Stimulated activated CD4-positive, alpha-beta T cell treated with anti-CD3 and anti-CD28 coated beads, TNF-alpha, amount 100 ng/mL, for 1 hour (primary cell): ENCODE measurements around the gene VSIG8.

Experiments used
- DNase-seq, 3 donors: peaks; one replicate each; pipeline ENCODE4 v3.0.0-alpha.2; 2020; ENCODE audit warnings: low read depth in 3 of 3, low spot score in 1 of 3

VSIG8 gene

DNA sequence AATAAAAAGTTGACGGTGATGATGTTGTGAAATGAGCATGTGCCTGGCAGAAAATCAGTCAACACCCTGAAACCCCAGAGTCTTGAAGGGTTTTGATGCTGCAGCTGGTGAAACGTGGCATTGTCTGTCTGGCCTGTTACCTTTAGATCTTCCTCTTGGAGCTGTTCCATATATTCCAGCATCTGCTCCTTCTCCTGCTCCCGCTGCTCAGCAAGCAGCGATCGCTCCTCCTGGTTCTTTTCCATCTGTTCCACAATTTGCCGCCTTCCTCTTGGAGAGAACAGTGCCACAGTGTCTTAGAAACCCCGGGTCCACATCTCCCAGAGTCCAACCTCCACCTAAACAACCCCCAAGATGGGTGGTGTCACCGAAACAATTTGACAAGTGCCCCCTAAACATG lies 21.8 kb upstream of the VSIG8 start:
- no peak for DNase-seq

DNA sequence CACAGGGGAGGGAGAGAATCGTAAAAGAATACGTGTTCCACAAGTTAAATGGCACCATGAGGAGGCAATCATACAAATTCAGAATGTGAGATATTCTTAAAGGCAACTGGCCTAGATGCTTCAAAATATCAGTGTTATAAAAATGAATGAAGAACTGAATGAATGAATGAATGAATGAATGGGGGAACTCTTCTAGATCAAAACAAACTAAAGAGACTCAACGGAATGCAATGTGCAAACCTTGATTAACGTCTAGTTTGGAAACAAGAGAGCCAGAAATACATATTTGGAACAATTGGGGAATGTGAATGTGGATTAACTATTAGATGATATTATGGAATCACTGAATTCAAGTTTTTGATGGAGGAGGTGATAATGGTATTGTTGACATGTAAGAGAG lies 20.7 kb upstream of the VSIG8 start:
- DNase-seq: no peak

DNA sequence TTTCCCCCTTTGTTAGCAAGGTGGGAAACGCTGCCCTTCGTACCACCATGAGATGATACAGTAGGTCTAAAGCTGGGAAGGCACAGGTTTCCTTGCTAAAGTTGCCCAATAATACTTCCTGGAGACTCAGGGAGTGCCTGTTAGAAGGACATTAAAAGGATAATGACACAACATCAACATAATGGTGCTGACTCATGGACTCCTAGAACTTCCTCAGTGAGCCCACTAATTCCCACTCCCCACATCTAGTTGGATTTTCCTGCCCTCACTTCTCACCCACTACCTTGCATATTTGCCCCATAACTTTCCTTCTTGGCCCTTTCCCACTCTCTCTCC lies 20.0 kb upstream of the VSIG8 start:
- DNase-seq: no peak

DNA sequence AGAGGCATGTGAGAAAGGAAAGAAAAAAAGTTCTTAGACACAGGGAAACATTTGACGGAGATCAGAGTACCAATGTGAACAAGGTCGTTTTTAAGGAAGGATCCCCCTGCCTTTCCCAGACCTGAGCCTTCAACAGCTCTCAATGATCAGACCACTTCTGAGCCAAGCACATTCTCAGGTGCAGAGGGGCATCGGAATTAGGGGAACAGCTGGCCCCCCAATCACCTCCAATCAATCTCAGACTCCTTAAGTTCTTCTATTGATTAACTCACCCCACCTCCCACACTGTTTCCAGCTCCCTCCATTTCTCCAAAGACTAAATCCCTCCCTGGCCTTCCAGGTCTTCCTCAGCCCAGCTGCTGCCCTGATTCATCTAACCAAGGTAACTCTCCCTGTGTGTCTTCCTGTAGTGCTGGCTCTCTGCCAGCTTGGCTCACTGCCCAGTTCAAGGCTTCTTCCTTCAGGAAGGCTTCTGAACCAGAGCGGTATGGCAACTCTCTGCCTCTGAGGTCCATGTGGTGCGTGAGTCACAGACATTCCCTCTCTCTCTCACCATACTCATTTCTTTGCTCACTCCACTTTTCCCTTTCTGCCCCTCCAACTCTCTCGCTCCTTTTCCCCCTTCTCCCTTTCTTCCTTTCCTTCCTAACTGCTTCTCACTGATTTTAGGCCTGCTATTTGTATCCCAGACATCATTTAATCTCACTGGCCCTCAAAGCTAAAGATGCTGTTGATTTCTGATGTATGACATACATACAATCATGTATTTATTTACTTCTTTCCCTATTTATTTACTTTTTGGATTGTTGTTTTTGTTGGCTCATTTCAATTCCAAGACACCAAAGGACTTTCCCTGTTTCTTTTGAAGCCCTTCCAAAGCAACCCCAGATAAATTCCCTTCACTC lies 19.4 kb upstream of the VSIG8 start:
- DNase-seq: peak in 2 of 3 donors; percentile 3 to 14

DNA sequence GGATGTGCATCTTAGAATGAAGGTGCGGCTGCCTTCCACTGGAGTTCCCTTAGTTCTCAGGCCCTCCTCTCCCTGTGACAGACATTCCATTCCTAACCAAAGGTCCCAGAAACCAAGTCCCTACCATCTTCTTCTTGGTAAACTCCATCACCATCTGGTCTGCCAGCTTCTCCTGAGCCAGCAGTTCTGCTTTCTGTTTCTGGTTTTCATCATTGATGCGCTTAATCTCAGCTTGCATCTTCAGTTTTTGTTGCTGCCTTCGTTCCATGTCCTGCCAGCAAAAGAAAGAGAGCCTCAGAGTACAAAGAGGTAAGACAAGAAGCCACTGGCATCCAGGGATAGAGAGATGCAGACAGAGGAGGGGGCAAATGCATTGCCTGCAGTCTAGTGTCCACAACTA lies 18.0 kb upstream of the VSIG8 start:
- DNase-seq: no peak

DNA sequence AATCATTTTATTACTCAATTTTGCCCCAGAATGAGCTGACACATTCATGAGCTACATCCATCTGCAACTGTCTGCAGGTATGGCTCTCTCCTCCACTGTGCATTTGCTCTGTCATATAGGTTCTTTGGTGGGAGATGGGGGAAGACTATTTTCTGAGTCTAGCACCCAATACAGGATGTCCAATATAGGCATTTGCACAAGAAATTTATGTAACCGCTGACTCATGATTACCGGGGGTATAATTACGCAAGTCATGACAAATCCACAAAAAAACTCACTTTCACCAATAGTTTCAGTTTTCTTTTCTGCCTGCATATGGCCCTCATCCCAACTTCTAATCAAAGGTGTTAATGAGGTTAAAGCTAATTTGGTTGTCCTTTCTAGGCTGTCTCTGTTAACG lies 17.5 kb upstream of the VSIG8 start:
- no peak for DNase-seq

DNA sequence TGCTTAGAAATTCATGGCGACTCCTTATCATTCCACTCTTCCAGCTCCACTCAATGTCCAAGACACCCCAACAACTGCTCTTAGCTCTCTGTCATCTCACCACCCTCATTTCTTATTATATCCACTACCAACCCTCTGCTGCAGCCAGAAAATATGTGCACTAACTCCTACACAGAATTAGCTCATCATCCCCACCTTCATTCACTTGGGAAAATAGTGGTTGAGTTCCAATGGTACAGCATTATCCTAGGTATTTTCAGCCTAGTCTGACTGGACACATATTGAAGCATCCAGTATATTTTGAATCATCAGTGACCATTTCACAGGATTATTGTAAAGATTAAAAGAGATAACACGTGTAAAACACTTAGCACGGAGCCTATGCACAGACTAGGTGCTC lies 16.7 kb upstream of the VSIG8 start:
- no peak for DNase-seq

DNA sequence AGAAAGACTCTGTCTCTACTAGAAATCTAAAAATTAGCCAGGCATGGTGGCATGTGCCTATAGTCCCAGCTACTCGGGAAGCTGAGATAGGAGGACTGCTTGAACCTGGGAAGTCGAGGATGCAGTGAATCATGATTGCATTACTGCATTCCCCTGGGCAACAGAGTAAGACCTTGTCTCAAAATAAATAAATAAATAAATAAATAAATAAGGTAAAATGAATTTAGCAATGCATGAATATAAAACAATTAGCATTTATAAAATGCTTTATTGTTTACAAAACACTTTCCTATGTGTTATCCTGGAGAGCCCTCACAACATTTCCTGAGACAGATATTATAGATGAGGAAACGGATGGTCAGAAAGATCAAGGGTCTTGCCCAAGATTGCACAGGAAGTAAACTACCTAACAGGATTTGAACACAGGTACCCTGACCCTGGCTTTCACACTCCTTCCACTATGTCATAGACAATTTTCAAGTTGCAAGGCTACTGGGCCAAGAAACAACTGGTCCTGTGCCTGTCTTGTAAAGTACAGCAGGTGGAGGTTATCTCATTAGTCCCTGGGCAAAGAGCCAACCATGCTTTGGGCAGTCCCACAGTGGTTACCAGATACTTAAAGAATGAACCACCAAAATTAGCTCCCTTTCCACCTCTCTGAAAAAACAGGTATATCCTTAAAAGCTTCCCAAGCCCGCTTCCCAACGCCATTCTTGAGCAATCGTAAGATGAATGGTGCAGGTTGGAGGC lies 15.4 kb upstream of the VSIG8 start:
- DNase-seq: no peak

DNA sequence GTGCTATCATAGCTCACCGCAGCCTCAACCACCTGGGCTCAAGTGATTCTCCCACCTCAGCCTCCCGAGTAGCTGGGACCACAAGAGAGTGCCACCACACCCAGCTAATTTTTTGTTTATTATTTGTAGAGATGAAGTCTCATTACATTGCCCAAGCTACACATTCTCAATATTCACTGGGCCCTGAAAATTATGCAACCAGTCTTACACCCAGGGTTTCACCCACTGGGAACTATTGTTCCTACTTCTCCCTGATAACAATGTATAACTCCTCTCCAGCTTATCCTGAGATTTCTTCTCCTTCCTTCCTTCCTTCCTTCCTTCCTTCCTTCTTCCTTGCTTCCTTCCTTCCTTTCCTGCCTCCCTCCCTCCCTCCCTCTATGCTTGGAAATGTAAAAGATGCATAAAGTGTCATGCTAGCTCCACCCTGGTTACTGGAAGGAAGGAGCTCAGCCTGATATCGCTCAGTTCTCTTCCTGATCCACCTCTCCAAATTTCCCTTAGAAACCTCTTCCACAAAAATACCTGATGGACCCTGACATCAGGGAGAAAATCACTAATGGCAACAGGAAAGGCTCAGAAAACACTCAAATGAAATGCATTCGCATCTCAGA lies 11.2 kb upstream of the VSIG8 start:
- DNase-seq: no peak

DNA sequence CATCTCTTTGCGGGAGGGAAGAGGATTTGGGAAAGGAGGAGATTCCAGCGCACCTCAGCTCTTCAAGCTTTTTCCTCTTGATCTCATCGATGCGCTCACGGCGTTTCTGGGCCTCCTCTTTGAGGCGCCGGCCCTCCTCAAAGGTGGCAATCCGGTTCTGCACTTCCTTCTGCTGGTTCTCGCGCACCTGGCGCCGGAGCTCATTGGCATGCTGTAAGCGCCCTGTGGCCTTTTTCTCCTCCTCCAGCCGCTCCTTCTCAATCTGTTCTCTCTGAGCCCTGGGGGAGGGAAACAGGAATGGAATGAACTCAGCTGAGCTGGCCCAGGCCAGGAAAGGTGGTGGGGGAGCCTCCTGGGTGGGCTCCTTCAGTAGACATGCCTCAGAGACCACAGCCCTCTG lies 10.4 kb upstream of the VSIG8 start:
- DNase-seq: no peak

DNA sequence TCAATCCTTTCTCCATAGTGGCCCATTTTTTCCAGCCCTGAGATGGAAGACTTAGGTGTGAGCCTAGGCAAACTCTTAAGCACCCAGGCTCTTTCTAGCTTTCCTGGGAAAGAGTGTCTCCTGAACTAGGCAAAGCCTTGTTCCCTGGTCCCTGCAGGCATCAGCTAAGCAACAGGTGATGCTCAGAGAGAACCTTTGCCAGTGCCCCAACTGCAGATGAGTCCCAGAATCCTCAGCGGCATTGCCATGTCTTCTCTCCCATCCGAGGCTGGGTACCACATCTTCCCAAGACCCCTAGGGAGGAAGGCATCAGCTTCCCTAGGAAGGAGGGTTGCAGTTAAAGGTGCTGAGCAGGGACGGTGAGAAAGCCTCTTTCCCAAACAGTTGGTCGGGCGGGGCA lies 8.2 kb upstream of the VSIG8 start:
- no peak for DNase-seq

DNA sequence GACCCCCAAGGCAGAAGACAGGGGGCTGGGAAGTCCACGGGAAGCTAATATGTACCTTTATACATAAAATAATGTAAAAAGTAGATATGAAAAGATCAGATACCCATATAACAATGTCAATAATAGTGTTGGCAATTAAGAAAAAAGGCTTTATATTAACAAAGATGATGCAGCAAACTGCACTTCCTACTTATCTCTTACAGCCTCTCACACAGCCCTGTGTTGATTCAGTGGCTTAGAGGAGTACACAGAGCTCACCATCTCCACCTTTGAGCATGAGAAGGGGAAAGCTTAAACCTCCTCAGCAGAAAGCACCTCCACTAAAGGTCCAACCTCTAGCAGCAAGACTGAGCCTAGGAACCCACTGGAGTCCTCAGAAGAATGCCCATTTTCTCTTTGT lies 7.2 kb upstream of the VSIG8 start:
- DNase-seq: no peak

DNA sequence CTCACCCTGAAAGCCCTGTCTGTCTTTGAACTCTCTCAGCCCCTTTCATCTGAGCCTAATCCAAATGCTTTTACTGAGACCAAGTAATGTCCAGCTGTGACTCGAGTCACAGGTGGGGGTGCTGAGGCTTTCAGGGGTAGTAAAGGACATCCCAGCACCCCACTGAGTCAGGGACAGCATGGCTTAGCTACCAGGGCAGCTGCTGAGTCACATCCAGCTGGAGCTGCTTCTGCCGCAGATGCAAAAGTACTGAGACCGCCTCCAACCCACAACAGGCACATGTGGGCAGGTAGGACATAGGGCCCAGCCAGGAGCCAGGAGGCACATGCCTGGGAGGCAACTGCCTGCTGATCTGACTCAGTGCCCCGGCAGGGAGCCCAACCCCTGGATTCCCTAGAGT lies 6.7 kb upstream of the VSIG8 start:
- DNase-seq: no peak

DNA sequence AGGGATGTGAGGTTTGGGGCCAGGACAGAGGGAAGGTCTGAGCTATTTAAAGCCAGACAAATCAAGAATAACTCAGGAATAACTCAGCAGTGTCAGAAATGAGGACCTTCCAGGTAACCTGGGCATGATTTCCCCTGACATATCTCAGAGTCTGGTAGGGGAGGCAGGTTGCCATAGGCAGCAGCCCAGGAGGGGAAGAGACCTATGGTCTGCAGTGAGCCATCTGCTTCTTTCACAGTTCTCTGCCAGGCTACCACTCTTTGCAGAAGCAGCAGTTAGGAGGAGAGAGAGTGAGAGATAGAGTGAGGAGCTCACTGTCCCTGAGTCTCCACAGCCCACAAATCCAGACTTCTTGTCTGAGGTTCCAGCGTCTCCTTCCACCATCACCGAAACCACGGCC lies 6.3 kb upstream of the VSIG8 start:
- DNase-seq: no peak

DNA sequence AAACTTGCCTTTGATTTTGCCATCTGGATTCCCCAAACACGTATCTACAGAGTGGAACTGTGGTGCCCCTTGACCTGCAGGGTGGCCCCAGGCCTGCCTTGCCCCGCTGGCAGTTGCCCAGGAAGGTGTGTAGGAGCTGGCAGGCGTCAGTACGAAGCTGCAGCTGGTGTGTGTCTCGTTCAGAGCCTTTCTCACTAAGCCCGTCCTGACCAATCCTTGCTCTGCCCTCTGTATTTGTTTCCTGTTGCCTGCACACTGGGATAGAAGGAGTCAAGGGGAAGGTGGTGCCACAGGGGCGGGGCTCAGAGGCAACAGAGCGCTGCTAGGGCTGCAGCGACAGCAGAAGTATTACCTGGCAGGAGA lies 5.2 kb upstream of the VSIG8 start:
- no peak for DNase-seq

DNA sequence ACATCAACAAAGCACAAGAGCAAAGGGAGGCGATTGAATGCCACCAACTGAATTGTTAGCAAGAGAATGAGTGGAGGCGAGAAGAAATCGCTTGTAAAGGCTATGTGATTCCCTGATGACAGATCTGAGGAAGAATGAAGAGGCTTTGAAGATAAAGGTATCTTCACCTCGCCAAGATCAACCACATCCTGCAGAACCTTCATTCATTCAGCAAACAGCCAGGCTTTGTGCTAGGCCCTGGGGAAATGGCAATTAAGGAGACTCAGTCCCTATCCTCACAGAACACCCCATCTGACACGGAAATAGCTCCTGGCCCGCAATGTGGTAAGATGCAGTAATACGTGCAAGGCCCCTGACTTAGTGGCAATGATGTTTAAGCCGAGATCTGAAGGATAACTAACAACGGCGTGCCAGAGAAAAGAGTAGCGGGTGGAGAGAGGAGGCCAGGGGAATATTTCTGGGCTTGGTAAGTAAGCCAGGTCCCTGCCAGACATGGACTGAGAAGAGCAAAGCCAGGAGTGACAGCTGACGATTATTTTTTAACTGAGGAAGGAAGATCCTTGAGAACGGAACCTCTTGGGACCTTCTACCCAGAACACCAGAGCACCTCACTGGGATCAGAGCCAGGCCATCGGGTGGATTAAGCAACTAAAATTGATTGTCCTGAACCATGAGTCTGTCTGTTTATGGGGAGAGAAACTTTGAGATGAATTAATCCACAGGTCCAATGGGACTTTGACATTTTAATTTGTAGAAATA lies 4.6 kb upstream of the VSIG8 start:
- no peak for DNase-seq

DNA sequence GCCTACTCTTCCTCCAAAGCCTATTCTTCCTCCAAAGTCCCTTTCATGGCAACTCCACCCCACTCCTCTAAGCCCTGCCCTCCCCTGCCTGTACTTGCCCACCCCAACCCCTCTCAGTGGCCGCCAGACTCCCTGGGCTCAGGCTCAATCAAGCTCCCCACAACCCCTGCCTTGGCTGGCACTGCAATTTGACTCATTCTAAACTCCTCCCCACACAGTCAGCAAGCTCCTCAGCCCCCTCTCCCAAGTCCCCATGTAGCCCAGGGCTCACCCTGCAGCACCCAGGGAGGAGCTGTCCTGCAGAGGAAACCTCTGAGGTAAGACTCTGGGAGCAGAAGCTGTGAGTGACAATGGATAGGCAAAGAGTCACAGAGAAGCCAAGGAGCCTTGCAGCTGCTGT lies 3.6 kb upstream of the VSIG8 start:
- DNase-seq: no peak

DNA sequence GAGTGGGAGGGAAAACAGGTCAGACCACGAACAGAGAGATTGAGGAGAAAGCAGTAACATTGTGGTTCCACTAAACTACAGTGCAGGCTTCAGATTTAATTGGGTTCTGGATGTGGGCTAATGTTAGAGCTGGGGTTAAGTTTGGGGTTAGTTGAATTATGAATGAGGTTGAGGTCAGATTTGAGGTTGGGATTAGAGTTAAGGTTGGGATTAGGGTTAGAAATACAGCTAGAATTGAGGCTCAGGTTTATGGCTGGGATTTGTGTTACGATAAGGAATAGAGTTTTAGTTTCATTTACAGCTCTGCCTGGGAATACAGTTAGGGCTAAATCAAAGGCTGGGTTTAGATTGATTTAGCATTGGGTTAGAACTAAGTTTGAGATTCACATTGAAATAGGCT lies 1.8 kb upstream of the VSIG8 start:
- DNase-seq: no peak

DNA sequence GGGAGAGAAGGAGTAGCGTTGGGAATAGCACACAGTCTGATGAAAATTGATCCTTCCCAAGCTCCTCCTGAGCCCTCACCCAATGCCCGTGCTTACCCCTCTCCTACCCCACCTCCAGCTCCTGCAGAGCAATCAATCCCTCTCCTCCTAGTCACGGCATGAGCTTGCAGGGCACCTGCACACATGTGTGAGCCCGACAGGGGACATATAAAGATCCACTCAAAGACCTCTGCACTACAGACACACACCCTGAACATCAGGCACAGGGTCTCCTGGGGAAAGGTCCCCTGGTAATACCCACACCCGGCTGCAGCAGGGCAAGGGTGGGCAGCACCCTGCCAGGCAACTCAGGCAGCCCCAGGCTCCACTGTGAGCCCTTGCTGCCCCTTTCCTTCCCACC lies 426 bp downstream of the VSIG8 start:
- DNase-seq: no peak

DNA sequence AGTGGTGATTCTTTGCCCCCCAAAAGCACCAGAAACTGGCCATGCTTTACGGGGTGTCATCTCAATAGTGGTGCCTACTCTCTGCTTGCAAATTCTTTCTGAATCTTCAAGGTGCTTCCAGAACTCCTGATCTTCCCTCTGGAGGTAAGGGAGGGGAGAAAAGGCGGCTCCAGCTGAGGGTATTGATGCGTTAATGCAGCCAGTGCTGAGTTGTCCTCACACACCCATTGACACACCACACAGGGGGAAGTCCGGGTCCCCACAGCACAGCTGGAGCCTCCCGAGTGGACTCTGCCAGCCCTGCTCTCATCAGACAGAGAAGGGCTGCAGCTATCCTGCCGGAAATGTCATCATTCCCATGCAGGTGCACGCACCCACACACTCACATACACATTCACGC lies 1.2 kb downstream of the VSIG8 start:
- no peak for DNase-seq

DNA sequence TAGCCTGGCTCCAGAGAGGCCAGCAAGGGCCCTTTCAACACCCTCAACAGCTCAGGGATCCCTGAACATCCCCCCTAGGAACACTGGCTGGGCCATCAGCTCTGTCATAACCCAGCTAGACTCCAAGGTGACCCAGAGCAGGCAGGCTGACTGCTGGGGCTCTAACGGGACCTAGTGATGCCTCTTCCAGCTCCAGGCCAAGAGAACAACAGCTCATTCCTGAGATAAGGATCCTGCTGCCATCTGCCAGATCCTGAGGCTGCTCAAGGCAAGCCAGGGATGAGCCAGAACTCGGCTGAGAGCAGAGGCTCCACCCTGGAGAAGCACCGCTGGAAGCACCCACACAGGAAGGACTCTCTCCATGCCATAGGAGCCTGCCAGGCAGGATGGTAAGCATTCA lies 2.0 kb downstream of the VSIG8 start:
- DNase-seq: no peak
